Skeletal muscle tissue (tissue), 4 donors: ENCODE data around the gene PBX4. TPM values are rescaled to one million over a fixed set of nuclear protein-coding genes. Genes with fewer than 3 reads are reported as not detected.
A peak's percentile ranks its signal among the peaks of the same experiment; 100 is the strongest.

Source experiments
- H3K27ac ChIP-seq: one replicate; pipeline ENCODE4 v1.7.0; 2013; ENCODE audit warnings: mild to moderate bottlenecking, low read depth, low read length, inconsistent platforms
- H3K27me3 ChIP-seq, 3 donors: one replicate each; pipeline ENCODE4 v1.7.0; 2013; ENCODE audit warnings: low read length in 3 of 3; ENCODE audit not compliant: control insufficient read depth in 3 of 3, insufficient read depth in 3 of 3
- H3K36me3 ChIP-seq, 3 donors: one replicate each; pipeline ENCODE4 v1.7.0; 2013; ENCODE audit warnings: low read length in 3 of 3; ENCODE audit not compliant: control insufficient read depth in 3 of 3, insufficient read depth in 3 of 3
- H3K4me1 ChIP-seq, 3 donors: one replicate each; pipeline ENCODE4 v1.7.0; 2013; ENCODE audit warnings: low read length in 3 of 3, mild to moderate bottlenecking in 3 of 3; ENCODE audit not compliant: control insufficient read depth in 3 of 3, insufficient read depth in 3 of 3
- H3K4me3 ChIP-seq, 3 donors: one replicate each; pipeline ENCODE4 v1.7.0; 2013; ENCODE audit warnings: low read length in 3 of 3
- H3K9ac ChIP-seq, 3 donors: one replicate each; pipeline ENCODE4 v1.7.0; 2013; ENCODE audit warnings: low read length in 3 of 3, mild to moderate bottlenecking in 3 of 3, moderate library complexity in 2 of 3, low read depth in 1 of 3
- H3K9me3 ChIP-seq, 3 donors: one replicate each; pipeline ENCODE4 v1.7.0; 2013; ENCODE audit warnings: low read length in 3 of 3; ENCODE audit not compliant: control insufficient read depth in 3 of 3
- total RNA-seq: library from RNA; depleted of rRNA; stranded (reverse); fragments of >200 nt; gene quantifications from one replicate; pipeline ENCODE4 v1.2.3, GENCODE V29; 2014
- donor health status: Osteomylitis.

The PBX4 gene
- total RNA-seq, 1 donor from 2014 or later = 1.6 TPM

DNA sequence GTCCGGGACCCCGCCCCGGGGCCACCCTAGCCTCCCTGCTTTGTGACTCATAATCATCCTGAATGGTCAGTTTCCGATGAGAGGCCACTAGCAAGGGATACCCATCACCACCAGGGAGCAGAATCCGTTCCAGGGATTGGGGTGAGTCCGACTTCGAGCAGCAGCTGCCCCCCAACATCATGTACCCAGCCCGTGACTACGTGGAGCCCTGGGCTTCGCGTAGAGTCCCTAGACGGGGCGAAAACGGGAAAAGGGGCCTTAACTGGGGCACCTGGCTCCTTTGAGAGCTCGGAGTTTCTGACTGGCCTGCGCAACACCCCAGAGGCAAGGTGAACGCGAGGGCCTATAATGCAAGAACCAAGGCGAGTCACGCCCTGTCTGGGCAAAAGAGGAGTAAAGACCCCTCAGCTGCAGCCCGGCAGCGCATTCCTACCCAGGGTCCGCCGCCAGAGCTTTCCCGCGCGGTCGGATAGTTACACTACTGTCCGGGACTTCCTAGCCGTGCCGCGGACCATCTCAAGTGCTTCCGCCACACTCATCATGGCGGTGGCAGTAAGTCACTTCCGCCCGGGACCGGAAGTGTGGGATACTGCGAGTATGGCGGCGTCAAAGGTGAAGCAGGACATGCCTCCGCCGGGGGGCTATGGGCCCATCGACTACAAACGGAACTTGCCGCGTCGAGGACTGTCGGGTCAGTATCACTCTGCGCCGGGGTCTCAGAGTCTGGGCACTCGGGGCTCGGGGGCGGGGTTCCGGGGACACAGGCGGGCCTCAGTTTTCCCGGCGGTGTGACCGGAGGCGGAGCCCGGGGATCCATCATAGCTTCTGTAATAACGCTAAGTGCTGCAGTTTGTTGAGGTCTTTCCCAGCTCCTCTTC is 102.6 kb downstream of the PBX4 start, which contains the start of gene NDUFA13:
Gene NDUFA13 (plus strand): TSS at position 584 of the 878 bp plus-strand sequence. CDS start 14 bp downstream, at position 598.
- Histone ChIP-seq H3K27me3 (peaks cover 0 to 13% (median 0%) of the 10 kb centered on the region in 3 donors), H3K27ac (peak within 1 kb of the TSS; percentile 73), H3K4me1 (peaks cover 19 to 29% (median 26%) of the 10 kb centered on the region in 3 donors), H3K9ac (peak within 1 kb of the TSS; percentile 76 to 89 (median 81)), H3K4me3 (peak within 1 kb of the TSS; percentile 70 to 96 (median 92)), H3K9me3 (no peaks in the 10 kb centered on the region), H3K36me3 (peaks cover 4 to 11% (median 5%) of the 10 kb centered on the region in 3 donors)

DNA sequence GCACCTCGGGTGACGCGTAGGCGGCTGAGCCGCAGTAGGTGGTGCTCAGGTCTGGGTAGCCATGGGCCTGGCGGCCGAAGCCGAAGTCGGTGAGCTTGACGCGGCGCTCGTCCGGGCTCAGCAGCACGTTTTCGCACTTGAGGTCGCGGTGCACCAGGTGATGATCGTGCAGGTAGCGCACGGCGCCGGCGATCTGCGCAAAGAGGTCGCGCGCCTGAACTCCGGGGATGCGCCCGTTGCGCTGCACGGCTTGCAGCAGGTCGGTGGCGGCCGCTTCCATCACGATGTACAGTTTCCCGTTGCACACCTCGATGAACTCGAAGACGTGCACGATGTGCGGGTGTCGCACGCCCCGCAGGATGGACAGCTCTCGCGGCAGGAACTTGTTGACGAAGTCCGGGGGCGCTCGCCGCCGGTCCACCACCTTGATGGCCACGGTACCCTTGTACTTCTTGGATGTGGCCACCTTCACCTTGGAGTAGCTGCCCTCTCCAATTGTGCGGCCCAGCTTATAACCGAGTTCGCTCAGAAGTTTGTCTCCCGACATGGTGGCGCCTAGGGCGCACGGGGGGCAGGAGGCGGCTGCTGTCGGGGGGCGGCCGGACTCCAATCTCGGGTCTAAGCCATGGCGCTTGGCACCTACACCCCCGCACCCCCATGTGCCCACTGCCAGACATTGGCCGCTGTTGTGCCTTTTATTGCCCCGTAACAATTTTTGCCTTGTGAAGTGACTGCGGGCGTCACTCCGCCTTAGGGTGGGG is 103.4 kb downstream of the PBX4 start, which contains the start of gene TSSK6:
Gene TSSK6 (minus strand): TSS at position 668 of the 761 bp plus-strand sequence. CDS start 121 bp downstream, at position 547.
- Histone ChIP-seq H3K36me3 (peaks cover 4 to 10% (median 5%) of the 10 kb centered on the region in 3 donors), H3K4me1 (peaks cover 19 to 29% (median 26%) of the 10 kb centered on the region in 3 donors), H3K9me3 (no peaks in the 10 kb centered on the region)

DNA sequence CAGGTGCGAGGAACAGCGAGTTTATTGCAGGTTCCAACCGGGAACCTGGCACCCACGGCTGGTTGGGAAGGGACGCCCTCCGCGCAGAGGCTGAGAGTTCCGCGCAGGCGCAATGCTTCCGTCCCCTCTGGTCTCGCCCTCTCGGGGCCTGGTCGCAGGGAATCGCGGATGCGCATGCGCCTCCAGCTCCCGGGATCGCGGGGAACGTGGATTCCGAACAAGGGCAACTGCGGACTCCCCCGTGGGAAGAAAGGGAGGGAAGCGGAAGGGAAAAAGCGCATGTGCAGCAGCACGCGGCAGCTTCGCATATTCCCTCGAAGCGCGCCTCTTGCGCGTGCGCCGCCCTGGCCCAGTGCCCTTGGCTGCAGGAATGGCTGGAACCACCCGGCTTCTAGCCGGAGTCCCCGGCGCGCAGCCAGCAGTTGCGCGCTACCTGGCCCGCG is 104.3 kb downstream of the PBX4 start:
- H3K4me1 ChIP-seq = peaks cover 15 to 25% (median 21%) of the 10 kb centered on the region in 3 donors
- H3K9me3 ChIP-seq = no peaks in the 10 kb centered on the region
- no peak overlapping the region for H3K27ac ChIP-seq
- H3K9ac ChIP-seq = peak overlapping the region in 1 of 3 donors; percentile 40
- peaks cover 0 to 6% (median under 1%) of the 10 kb centered on the region in 3 donors for H3K36me3 ChIP-seq
- H3K27me3 ChIP-seq = peaks cover 0 to 13% (median 0%) of the 10 kb centered on the region in 3 donors
- H3K4me3 ChIP-seq = peak overlapping the region; percentile 48 to 60 (median 52)

More for the DNA sequence above, 103.4 kb downstream of the PBX4 start, which contains the start of gene TSSK6:
- Histone ChIP-seq H3K27ac (peak within 1 kb of the TSS; percentile 73), H3K4me3 (peak within 1 kb of the TSS; percentile 70 to 96 (median 92)), H3K9ac (peak within 1 kb of the TSS; percentile 76 to 89 (median 81)), H3K27me3 (peaks cover 0 to 13% (median 0%) of the 10 kb centered on the region in 3 donors)

DNA sequence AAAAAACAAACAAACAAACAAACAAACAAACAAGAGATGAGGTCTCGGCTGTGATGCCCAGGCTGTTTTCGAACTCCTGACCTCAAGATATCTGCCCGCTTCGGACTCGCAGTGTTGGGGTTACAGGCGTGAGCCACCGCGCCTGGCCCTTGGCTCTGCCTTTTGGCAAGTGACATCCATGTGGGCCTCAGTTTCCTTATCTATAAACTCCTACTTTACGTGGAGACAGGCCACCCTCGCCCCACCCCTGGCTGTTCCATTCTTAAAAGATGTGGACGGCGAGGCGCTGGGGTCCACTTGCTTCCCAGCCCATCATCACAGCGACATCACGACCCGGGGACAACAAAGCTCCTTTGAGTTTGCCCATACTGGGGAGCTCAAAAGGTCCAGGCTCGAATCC is 104.8 kb downstream of the PBX4 start:
- H3K27me3 ChIP-seq = peaks cover 0 to 13% (median 0%) of the 10 kb centered on the region in 3 donors
- H3K9ac ChIP-seq = peak overlapping the region in 1 of 3 donors; percentile 40
- H3K4me1 ChIP-seq = peaks cover 15 to 21% (median 21%) of the 10 kb centered on the region in 3 donors
- H3K27ac ChIP-seq = no peak overlapping the region
- peaks cover 0 to 2% (median 0%) of the 10 kb centered on the region in 3 donors for H3K36me3 ChIP-seq
- no peaks in the 10 kb centered on the region for H3K9me3 ChIP-seq
- H3K4me3 ChIP-seq = peak overlapping the region; percentile 48 to 60 (median 52)

Other genes with a start within 250 kb of the PBX4 start
- 19.8 TPM for gene GATAD2A, start 213.0 kb downstream of the PBX4 start, total RNA-seq
- gene TSSK6, start 103.1 kb downstream of the PBX4 start, total RNA-seq = not detected
- gene NDUFA13, start 102.5 kb downstream of the PBX4 start, total RNA-seq = 169 TPM
- gene YJEFN3, start 89.8 kb downstream of the PBX4 start, total RNA-seq = 0.52 TPM
- gene CILP2, start 80.4 kb downstream of the PBX4 start, total RNA-seq = 11.0 TPM
- 1.6 TPM for gene LPAR2, start 9.5 kb upstream of the PBX4 start, total RNA-seq
- 3.7 TPM for gene GMIP, start 25.0 kb upstream of the PBX4 start, total RNA-seq
- 23.0 TPM for gene ATP13A1, start 45.0 kb upstream of the PBX4 start, total RNA-seq
- gene ZNF101, start 50.2 kb upstream of the PBX4 start, total RNA-seq = 4.7 TPM
- 6.8 TPM for gene ZNF14, start 114.4 kb upstream of the PBX4 start, total RNA-seq
- 20.9 TPM for gene ZNF506, start 203.1 kb upstream of the PBX4 start, total RNA-seq
- gene ZNF253, start 247.2 kb upstream of the PBX4 start, total RNA-seq = 7.3 TPM